Activated T-helper 1 cell treated with Interleukin-2 at 50 U/mL for 16 hours (primary cell): ENCODE data around the gene RRP1.

Experiments
- DNase-seq: peaks from one replicate; pipeline ENCODE4 v3.0.0-alpha.2; 2020; ENCODE audit warnings: low read depth

RRP1 gene

DNA sequence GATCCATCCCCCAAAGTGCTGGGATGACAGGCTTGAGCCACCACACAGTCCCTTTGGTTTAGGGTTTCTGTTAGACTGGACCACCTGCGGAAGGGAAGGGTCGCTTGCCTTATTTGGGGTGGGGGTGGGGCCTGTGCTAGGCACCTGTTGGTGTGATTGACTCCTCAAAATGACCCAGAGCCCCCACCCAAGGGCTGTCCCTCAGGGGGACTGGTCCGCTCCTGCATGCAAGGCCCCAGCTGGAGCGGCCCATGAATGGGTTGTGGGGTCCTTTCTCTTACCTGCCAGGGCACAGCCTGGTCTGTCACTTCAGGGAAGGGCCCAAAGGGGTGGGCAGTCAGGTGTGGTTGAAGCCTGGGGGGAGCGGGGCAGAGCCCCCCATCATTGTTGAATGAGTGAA, 11.4 kb upstream of the RRP1 start:
- DNase-seq = no peak

DNA sequence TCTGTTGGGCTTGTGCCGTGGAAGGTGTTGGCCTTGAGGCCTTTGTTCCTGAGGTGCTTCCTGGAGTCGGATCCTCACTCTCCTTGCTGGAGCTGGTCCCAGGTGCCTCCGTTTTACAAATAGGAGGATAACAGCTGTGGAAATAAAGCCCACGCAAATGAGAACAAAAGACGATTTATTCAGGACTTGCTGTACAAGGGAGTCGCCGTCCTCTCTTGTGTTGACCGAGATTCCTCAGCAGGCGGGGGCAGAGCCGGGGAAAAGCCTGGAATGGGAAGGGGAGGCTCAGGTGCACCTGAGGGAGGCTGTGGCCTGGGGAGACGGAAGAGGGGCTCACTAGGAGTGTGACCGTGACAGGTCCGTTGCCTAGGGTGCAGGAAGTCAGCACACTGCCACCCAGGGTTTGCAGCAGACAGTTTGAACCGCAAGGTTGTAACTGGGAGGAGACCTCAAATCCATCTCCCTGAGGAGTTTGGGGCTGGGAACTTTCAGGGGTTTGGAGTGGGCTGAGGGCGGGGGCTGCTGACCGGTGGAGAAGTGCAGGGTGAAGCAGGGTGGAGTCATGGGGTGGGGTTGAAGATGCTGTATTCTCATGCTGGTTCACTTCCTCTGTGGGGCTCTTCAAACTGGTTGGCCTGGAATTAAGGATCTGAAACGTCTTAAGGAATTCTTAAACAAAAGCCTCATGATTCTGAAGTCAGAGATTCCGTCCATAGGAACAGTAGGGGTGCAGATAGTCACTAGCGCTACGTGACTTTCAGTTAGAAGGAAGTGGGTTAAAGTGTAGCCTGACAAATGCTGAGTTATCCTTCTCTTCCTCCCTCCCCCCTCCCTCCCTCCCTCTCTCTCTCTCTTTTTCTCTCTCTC, 10.7 kb upstream of the RRP1 start:
- DNase-seq = no peak

DNA sequence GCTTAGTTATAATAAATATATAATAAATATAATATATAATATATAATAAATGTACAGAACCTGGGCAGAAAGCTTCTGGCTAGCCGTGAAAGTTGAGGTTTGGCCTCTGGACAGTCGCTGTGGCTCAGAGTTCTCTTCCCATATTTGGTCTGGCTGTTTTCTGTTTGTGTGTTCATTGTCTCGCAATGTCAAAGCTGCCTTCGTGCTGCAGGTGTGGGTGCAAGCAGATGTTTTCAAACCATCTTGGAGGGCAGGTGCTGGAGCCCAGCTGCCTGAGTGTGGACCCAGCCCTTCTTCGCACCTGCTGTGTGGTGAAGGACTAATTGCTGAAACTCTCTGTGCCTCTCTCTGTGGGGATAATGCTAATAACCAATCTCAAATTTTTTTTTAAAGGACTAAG, 9.7 kb upstream of the RRP1 start:
- no peak for DNase-seq

DNA sequence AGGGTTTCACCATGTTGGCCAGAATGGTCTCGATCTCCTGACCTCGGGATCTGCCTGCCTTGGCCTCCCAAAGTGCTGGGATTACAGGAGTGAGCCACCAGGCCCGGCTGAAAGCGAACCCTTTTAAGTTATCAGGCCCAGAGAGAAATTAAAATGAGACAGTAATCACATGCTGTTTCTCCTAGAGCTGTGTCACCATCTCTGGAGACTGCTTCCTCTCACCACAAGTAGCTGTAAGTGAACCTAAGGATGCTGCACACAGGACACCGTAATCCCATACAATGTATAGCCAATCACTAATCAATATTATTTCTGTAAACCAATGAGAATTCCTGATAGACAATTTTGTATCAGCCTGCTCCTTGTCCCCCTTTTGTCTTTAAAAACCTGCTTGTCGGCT, 7.5 kb upstream of the RRP1 start:
- no peak for DNase-seq

DNA sequence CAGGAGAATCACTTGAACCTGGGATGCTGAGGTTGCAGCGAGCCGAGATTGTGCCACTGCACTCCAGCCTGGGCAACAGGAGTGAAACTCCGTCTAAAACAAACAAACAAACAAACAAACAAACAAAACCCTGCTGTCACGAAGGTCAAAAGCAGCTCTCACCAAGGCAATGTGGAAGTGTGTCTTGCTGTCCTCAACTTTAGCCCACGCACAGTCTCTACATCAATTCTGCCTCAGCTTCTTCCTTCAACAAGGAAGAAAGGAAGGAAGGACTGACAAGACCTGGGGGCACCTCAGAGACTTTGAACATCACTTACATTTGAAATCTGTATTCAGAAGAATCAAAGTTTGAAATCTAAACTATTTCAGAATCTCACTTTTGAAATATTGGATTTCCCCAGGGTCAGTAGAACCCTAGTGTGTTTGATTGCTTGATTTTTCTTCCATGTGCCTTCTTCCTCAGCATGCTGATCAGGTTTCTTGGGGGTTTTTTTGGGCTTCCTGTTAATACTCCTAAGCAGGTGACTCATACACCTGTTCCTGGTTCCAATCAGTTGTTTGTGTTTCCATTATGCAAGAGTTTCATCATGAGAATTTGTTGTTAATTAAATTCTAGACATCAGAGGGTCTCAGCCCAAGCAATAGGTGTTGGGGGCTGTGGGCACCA, 6.8 kb upstream of the RRP1 start:
- DNase-seq = no peak

DNA sequence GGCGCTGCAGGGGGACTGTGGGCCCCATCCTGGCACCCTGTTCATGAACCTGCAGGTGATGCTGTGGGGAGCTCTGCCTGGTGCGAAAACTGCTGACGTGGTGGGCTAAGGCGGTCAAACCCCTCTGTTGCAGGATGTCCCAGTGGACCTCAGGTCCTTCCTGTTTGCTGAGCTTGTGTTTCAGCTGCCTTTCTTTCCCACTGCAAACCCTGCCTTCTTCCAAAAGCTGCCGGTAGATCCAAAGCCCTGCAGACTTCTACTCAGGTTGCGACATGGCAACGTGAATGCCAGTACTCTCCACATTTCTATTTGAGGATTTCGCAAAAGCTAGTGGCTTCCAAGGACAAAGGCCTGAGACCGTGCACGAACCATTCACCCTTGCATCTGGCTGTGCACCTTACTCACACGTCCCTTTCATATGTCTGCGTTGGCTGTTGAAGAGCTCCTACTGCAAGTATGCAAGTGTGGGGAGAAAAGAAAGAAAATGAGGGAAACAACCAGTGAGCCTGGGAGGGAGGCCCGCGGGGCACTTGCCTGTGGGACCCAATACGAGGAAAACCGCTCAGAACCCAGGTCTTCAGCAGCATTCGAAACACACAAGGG, 6.2 kb upstream of the RRP1 start:
- no peak for DNase-seq

DNA sequence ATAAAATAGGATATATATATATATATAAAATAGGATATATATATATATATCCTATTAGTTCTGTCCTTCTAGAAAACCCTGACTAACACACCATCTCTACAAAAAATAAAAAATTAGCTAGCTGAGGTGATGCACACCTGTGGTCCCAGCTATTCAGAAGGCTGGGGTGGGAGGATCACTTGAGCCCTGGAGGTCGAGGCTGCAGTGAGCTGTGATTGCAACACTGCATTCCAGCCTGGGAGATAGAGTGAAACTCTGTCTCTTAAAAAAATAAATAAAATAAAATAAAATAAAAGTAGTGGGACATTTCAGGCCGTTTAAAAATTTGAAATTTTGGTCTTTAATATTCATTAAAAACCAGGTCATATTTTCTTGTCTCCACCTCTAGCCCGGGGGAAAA, 4.2 kb upstream of the RRP1 start:
- DNase-seq = no peak

DNA sequence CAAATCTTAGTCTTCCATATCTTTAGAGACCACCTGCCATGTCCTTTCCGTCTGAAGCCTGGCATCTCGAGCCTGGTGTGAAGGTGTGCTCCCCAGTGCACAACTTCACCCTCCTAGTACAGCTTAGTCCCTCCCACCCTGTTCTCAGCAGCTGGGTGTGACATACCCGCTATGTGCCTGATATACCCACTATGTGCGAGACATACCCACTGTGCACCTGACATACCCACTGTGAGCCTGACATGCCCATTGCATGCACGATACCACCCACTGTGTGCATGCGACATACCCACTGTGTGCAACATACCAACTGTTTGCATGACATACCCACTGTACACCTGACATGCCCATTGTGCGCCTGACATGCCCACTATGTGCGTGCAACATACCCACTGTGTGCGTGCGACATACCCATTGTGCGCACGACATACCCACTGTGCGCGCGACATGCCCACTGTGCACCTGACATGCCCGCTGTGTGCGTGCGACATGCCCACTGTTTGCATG, 3.0 kb upstream of the RRP1 start:
- DNase-seq = no peak

DNA sequence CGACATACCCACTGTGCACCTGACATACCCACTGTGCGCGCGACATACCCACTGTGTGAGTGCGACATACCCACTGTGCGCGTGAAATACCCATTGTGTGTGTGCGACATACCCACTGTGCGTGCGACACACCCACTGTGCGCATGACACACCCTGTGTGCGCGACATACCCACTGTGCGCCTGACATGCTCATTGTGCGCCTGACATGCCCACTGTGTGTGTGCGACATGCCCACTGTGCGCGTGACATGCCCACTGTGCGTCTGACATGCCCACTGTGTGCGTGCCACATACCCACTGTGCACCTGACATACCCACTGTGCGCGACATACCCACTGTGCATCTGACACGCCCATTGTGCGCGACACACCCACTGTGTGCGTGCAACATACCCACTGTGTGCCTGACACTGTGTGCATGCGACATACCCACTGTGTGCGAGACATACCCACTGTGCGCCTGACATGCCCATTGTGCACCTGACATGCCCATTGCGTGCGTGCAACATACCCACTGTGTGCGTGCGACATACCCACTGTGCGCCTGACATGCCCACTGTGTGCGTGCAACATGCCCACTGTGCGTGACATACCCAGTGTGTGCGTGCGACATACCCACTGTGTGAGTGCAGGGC, 2.5 kb upstream of the RRP1 start:
- DNase-seq = no peak

DNA sequence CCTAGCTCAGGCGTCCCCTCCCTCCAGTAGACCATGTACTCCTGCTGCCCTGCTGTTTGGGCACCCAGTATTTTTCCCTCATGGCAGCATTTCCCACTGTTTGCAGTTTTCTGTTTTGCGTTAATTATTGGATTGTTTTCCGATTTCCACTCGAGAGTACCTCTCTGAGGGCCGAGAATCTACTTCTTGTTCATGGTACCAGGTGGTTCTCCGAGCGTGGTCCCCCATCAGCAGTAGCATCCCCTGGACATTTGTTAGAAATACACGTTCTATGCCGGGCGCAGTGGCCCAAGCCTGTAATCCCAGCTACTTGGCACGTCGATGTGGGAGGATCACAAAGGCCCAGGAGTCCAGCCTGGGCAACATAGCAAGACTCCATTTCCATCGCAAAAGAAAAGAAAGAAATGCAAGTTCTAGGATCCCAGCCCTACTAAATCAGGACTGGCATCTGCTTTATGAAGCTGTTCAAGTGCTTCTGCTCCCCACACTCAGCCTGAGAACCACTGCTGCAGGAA, 690 bp downstream of the RRP1 start:
- DNase-seq = no peak

DNA sequence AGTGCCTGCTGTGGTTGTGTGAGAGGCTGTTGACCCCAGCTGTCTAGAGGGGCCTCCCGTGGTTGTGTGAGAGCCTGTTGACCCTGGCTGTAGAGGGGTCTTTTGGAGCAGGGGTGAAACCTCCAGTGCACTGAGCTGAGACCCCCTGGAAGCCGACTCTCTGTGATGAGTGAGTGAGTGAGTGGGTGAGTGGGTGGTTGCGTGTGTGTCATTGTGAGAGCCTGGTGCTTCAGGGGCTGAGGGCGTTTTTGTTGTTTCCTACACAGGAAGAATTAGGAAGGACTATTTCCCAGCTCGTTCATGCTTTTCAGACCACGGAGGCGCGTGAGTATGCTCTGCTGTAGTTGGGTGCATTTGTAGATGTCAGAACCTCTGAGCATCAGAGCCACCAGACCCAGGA, 3.0 kb downstream of the RRP1 start:
- no peak for DNase-seq

DNA sequence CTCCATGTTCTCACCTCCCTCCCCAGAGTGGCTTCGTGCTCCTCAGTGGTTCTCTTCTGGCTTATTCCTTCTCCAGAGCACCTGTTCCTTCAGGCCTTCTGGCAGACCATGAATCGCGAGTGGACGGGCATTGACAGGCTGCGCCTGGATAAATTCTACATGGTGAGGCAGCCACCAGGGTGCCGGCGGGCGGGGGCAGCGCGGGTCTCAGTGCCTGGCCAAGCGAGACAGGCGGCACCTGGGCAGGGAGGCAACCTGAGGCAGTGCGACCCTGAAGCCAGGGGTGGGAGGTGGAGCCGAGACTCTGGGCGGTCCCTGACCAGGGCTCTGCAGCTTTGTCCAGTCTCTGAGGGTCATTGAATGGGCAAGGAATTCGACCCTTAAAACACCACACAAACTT, 3.9 kb downstream of the RRP1 start:
- DNase-seq = no peak

DNA sequence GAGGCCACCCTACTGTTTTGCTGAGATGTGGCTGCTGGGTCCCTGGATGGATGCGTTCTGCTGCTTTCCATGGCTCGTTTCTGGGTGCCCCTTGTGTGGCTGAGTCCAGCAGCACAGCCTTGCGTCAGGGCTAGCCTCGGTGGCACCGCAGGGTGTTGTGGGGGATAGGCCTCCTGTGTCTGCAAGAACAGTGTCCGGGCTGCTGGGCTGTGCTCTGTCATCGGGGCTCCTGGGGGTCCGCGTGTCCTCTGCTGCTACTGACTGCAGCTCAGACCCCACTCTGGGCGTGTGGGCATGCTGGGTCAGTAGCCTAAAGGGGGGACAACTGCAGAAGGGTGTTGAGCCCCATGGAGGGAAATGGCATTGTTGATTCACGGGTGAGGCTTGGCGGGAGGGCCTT, 4.9 kb downstream of the RRP1 start:
- DNase-seq = no peak

DNA sequence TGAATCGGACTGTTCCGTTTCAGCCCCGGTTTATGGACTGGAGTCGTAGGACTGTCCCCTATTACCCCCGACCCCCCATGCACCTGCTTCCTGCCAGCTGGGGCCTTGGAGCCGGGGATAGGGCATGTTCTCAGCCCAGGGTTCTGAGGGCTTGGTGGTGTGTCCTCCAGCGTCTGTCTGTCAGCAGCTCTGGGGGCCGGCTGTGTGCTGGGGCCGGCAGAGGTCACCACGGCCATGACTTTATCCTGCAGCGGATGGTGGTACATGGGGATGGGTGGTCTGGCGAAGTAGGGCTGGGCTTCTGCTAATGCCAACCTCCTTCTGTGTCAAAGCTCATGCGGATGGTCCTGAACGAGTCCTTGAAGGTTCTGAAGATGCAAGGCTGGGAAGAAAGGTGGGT, 5.5 kb downstream of the RRP1 start:
- no peak for DNase-seq

DNA sequence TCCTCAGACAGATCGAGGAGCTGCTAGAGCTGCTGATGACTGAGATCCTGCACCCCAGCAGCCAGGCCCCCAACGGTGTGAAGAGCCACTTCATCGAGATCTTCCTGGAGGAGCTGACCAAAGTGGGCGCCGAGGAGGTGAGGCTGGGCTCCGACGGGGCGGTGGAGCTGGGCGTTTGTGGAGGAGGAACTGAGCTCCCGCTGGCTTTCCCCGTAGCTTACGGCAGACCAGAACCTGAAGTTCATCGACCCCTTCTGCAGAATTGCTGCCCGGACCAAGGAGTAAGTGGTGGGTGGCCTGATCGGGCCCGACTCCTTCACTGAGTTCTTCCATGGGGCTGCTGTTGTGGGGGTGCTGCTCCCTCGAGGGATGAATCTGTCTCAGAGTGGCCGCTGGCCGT, 8.0 kb downstream of the RRP1 start:
- no peak for DNase-seq

DNA sequence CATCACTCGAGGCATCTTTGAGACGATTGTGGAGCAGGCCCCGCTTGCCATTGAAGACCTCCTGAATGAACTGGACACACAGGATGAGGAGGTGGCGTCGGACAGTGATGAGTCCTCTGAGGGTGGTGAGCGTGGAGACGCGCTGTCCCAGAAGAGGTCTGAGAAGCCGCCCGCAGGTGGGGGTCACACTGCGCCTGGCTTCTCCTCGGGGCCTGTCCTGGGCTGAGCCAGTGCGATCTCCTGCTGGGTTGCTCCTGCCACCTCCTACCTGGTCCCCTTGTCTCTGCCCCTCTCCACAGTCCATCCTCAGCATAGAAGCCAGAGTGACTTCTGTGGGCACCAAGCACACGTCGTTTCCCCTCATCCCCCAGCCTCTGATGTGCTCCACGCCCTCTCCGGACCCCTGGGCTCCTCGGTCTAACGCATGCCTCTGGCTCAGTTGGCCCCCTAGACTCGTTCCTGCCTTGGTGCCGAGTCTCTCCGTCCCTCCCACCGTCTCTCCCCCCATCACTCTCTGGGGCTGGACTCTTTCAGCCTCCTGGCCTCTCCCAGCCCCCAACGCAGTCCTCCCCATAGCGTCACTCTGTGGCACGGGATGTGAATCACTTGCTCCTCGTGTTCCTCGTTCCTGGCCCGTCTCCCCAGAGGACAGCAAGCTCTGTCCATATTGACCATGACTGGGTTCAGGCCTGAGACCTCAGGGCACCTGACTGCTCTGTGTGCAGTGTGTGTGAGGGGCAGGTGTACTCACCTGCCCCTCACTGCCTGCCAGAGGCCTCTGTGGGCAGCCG, 8.7 kb downstream of the RRP1 start:
- no peak for DNase-seq

DNA sequence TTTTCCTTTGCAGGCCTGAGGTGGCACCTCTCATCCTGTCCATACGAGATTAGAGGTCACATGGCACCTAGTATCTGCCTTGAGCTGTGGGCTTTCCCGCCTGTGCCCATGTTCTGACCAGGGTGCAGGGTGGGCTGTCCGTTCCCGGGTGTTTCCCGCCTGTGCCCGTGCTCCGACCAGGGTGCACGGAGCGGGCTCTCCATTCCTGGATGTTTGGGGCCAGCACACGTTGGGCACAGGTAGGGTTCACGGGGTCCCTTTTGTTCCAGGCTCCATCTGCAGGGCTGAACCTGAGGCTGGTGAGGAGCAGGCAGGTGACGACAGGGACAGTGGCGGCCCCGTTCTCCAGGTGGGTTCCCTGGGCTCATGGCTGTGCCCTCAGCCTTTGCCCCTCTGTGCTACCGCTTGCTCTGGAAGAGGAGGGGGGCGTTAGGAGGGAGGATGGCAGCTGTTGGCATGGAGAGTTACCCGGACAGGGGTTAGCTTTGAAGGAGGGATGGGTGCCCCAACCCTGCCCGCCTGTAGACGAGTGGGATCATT, 10.0 kb downstream of the RRP1 start:
- DNase-seq = no peak

DNA sequence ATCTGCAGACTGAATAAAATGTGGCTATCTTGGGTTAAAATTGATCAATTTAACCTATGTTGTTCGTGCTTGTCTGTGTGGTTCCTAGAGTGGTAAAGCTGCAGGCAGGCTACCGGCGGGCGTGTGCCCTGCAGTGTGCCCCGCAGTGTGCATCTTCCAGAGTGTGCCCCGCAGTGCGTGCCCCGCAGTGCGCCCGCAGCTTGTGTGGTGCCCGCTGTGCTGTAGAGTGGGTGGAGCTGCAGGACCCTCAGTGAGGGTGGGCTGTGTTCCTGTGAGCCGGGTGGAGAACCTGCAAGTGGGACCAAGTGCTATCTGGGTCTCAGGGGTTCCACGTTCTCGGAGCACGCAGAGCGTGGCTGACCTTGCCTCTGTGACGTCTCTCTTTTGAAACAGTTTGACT, 10.7 kb downstream of the RRP1 start:
- DNase-seq = no peak

DNA sequence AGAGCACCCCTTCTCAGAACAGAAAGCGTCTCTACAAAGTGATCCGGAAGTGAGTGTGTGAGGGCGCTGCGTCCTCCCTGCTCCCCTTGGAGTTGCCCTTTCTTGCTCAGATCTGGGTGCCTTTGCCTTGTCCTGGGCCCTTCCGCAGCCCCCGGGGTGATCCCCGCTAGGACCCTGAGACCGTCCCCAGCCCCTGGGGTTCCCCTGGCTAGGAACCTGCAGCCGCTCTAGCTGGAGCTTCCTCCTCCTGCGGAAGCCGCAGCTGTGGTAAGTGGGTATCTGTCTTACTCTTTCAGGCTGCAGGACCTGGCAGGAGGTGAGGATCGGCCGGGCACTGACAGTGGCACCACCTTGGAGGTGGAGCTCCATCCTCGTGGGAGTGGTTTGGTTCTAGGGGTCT, 11.2 kb downstream of the RRP1 start:
- DNase-seq = no peak

DNA sequence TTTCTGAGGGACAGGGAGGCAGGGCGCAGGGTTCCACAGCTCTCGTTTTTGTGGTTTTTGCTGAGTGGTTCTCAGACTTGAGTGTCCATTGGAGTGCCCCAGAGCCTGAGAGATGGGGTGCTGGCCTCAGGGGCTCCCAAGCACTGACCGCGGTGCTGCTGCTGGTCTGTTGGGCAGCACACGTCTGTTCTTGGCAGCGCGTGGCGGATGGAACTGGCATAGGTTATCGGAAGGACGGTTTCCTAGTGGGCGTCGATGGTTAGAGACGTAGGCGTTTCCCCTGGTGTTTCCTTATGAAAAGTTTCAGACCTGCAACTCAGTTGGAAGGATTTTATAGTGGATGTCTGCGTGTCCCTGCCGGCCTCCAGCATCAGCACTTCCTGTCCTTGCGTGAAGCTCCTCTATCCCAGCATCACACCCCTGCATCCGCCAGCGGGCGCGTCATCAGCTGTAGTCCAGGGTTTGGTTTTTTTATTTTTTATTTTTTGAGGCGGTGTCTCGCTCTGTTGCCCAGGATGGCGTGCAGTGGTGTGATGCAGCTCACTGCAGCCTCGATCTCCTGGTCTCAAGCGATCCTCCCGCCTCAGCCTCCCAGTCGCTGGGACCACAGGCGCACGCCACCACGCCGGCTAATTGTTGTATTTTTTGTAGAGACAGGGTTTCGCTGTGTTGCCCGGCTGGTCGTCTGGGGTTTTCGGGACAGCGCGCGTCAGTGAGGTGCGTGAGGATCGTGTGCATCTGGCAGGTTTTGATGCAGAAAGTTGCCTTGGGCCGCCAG, 11.8 kb downstream of the RRP1 start:
- no peak for DNase-seq
